HEK293 (cell line): Measurements from ENCODE around the gene GMPR2.

Source experiments
- CTCF ChIP-seq: fragments of 450-650 bp; formaldehyde crosslinking; IDR thresholded peaks from 2 replicates; pipeline ENCODE4 v1.5.1; 2016; ENCODE audit warnings: missing biosample characterization, missing genetic modification characterization
- TF ChIP-seq, protein P1 (sequence below): fragments of 450-650 bp; formaldehyde crosslinking; IDR thresholded peaks from 2 replicates; pipeline ENCODE4 v1.5.1; 2016; ENCODE audit warnings: missing biosample characterization, missing genetic modification characterization, low read depth

DNA sequence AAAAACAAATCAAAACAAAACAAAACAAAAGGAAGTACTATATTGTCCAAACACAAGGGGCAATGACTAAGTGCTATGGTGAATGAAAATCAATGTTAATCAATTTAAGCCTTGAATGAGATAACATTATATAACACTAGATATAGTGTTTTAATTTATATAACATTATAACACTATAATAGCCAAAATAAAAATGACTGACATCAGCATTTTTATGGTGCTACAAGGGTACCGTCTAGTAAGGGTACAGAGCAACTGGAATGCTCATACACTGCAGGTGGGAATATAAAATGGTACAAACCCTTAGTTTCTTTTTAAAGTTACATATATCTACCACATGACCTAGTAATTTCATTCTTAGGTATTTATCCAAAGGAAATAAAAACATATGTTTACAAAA, 6.3 kb upstream of the GMPR2 start:
- TF ChIP-seq CTCF (tag by site-specific recombination): no peak
- TF ChIP-seq, protein P1, sequence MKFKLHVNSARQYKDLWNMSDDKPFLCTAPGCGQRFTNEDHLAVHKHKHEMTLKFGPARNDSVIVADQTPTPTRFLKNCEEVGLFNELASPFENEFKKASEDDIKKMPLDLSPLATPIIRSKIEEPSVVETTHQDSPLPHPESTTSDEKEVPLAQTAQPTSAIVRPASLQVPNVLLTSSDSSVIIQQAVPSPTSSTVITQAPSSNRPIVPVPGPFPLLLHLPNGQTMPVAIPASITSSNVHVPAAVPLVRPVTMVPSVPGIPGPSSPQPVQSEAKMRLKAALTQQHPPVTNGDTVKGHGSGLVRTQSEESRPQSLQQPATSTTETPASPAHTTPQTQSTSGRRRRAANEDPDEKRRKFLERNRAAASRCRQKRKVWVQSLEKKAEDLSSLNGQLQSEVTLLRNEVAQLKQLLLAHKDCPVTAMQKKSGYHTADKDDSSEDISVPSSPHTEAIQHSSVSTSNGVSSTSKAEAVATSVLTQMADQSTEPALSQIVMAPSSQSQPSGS (tag by site-specific recombination): no peak
